Fibroblast of the aortic adventitia (primary cell): Measurements from ENCODE around the gene UNC5A. TPM values are rescaled to one million over a fixed set of nuclear protein-coding genes. Genes with fewer than 3 reads are reported as not detected.

ENCODE experiments used
- DNase-seq: peaks from one replicate; pipeline ENCODE4 v3.0.0-alpha.2; 2010; ENCODE audit warnings: low read depth
- H3K4me3 ChIP-seq: 2 replicates; pipeline ENCODE4 v1.5.1; 2011; ENCODE audit warnings: low read depth, mild to moderate bottlenecking, control low read depth, low read length, moderate library complexity
- total RNA-seq: library from RNA; depleted of rRNA; stranded (reverse); fragments of >200 nt; gene quantifications from 2 replicates; pipeline ENCODE4 v1.2.3, GENCODE V29; 2012; ENCODE audit warnings: low replicate concordance
- TF ChIP-seq, protein P1 (sequence below): IDR thresholded peaks from 2 replicates; pipeline ENCODE4 v1.5.1; 2011; ENCODE audit warnings: mild to moderate bottlenecking, low read length, control low read depth, inconsistent platforms; ENCODE audit not compliant: insufficient read depth

UNC5A gene
- total RNA-seq, 1 donor = not detected

DNA sequence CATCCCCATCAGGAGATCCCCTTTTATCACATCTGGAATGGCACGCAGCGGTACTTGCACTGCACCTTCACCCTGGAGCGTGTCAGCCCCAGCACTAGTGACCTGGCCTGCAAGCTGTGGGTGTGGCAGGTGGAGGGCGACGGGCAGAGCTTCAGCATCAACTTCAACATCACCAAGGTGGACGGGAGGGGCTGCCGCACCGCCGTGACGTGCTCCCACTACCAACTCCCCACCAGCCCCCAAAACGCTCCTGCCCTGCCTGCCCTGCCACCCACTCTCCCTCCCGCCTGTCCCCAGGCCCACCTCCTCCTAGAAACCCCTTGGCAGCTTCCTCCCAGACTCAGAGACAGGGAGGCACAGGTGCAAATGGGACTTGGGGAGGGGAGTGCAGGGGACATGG, 68.1 kb downstream of the UNC5A start:
- TF ChIP-seq, protein P1, sequence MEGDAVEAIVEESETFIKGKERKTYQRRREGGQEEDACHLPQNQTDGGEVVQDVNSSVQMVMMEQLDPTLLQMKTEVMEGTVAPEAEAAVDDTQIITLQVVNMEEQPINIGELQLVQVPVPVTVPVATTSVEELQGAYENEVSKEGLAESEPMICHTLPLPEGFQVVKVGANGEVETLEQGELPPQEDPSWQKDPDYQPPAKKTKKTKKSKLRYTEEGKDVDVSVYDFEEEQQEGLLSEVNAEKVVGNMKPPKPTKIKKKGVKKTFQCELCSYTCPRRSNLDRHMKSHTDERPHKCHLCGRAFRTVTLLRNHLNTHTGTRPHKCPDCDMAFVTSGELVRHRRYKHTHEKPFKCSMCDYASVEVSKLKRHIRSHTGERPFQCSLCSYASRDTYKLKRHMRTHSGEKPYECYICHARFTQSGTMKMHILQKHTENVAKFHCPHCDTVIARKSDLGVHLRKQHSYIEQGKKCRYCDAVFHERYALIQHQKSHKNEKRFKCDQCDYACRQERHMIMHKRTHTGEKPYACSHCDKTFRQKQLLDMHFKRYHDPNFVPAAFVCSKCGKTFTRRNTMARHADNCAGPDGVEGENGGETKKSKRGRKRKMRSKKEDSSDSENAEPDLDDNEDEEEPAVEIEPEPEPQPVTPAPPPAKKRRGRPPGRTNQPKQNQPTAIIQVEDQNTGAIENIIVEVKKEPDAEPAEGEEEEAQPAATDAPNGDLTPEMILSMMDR = no peak
- DNase-seq = no peak

DNA sequence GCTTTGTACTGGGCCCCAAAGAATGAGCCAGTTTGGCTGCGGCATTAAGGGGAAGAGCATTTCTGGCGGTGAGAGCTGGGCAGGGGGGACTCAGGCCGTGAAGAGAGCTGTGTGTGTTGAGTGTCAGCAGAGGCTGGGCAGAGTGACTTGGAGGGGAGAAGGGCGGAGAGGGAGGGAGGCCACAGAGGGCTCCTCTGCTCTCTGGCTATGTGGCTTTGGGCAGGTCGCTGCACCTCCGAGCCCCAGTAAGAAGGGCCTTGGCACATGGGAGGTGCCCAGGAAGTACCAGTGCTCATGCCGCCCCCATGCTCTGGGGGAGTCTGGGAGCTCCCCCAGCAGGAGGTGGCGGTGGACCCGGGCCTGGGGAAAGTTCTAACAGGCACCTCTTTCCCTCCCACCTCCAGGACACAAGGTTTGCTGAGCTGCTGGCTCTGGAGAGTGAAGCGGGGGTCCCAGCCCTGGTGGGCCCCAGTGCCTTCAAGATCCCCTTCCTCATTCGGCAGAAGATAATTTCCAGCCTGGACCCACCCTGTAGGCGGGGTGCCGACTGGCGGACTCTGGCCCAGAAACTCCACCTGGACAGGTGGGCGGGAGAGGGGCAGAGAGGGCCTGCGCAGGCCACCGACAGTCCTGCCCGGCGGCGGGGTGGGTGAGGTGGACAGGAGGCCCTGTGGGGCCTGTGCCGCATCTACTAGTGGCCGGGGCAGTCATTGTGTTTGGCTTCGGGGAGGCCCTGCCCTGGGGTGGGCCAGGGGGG, 68.7 kb downstream of the UNC5A start:
- TF ChIP-seq, protein P1 = no peak
- no peak for DNase-seq
- H3K4me3 ChIP-seq = no peak overlapping the region

More for the DNA sequence above, 68.1 kb downstream of the UNC5A start:
- no peak overlapping the region for H3K4me3 ChIP-seq

DNA sequence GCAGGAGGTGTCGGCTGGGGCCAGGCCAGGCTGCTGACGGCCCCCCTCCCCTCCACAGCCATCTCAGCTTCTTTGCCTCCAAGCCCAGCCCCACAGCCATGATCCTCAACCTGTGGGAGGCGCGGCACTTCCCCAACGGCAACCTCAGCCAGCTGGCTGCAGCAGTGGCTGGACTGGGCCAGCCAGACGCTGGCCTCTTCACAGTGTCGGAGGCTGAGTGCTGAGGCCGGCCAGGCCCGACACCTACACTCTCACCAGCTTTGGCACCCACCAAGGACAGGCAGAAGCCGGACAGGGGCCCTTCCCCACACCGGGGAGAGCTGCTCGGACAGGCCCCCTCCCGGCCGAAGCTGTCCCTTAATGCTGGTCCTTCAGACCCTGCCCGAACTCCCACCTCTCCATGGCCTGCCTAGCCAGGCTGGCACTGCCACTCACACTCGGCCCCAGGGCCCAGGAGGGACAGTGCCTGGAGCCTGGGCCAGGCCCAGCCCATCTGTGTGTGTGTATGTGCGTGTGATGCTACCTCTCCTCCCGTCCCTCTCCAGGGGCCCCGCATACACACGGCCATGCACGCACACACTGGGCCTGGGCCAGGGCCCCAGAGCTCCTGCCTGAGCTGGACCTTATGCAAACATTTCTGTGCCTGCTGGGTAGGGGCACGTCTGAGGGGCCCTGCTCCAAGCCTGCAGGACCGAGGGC, 69.5 kb downstream of the UNC5A start:
- H3K4me3 ChIP-seq = no peak overlapping the region
- TF ChIP-seq, protein P1 = no peak
- no peak for DNase-seq

DNA sequence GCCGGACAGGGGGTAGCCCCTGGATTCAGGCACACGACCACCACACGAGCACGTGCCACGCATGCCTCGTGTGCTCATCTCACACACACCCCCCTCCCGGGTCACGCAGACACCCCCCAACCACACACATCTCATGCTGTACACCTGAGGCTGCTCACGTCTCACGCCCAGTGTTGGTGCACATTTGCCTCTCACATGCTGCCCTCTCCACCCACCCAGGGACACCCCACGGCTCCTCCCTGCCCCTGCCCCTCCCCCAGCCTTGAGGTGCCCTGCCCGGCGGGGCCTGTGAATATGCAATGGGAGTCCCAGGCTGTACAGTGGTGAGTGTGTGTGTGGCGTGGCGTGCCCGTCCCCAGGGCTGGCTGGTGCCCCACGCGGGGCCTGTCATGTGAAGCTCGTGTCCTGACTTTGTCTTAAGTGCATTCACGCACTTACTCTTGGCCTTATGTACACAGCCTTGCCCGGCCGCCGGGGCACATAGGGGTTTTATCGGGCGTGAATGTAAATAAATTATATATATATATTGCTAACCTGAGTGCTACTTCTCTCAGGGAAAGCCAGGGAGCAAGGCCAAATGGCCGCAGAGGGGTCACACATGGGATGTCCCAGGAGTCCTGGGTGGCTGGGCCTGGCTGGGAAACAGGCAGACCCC, 70.1 kb downstream of the UNC5A start:
- no peak for DNase-seq
- H3K4me3 ChIP-seq = no peak overlapping the region
- TF ChIP-seq, protein P1 = no peak

DNA sequence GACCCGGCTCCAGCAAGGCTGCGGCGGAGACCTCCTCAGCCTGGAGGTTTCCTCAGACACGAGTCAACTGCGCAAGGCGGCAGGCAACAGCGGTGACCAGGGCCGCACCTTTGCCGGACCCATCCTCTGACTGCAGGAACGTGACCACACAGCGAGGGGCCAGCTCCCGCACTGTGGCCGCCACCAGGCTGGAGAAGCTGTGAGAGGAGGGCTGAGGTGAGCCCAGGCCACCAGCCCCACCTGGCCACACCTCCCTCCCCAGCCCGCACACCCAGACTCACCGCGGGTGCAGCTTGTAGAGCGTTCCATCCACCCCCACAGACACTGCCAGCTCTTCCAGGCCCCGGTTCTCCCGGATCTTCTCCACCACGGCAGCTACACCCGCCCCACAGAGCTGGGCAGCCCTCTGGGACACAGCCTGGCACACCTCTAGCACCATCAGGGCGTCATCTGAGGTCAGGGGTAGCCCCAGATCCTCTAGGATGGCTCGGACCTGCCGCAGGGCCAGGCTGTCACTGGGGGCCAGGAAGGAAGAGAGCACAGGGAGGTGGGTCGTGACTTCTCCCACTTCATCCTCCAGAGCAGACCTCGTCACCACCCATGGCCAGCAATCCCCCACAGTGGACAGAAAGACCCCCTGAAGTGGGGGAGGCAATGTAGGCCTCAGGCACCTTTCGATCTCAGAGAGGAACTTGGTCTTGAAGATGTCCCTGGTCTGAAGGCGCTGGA, 70.8 kb downstream of the UNC5A start:
- H3K4me3 ChIP-seq = no peak overlapping the region
- DNase-seq = no peak
- TF ChIP-seq, protein P1 = no peak

DNA sequence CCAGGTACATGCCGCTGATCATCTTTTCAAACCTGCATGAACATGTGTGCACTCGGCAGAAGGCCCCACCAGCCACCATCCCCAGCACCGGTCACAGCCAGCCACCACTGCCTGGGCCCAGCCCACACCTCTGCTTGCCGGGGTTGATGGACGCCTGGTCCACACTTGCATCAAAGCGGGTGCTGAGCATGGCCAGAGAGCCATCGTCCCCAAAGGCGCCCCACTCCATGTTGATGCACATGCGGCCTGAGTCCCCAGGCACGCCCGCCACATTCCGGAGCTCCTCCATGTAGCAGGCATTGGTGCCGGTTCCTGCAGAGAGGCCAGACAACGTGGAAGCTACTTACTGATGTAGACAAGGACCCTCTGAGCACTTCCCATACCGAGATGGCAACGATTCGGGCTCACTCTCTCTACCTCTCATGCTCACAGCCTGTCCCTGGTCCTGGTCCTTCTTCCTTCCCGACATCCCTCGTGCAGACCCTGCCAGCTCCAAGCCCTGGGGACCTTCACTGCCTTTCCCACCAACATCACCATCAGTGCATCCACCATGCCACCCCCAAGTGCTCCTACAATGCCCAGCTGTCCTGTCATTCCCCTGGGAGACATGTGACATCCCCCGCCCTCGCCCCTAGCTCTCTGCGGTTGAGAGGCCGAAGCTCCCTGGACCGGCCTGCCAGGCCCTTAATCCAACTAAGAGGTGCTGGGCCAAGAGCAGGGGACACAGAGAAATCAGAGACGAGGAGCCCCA, 71.6 kb downstream of the UNC5A start:
- TF ChIP-seq, protein P1 = no peak
- no peak for DNase-seq
- no peak overlapping the region for H3K4me3 ChIP-seq
